Measurements from ENCODE around the gene TSC22D1. TPM values are rescaled to one million over a fixed set of nuclear protein-coding genes. Genes with fewer than 3 reads are reported as not detected.

The TSC22D1 gene
- total RNA-seq, 1 experiment from 2014 or later, result 79.2 TPM

- TF ChIP-seq CTCF (conservative IDR thresholded peaks at IDR 0.05) (no peak), EZH2 (IDR thresholded peaks at IDR 0.05; ENCODE audit: low read depth) (no peak)
- no peaks in the 10 kb centered on the region for H3K36me3 ChIP-seq (ENCODE audit: low read depth)
- no peaks in the 10 kb centered on the region for H4K20me1 ChIP-seq (ENCODE audit: insufficient read depth)
- no peak overlapping the region for H3K4me2 ChIP-seq
- H3K4me1 ChIP-seq (replicated peaks; ENCODE audit: insufficient read depth), result no peaks in the 10 kb centered on the region
- H3K9me2 ChIP-seq (ENCODE audit: insufficient read depth), result no peaks in the 10 kb centered on the region
- DNase-seq, result no peak
- no peak overlapping the region for H3K4me3 ChIP-seq
- H2AFZ ChIP-seq, result no peak overlapping the region
- intact Hi-C loops (cut with micrococcal nuclease; ENCODE audit: unreplicated experiment), result no loop called here
- BruUV-seq (replicated peaks), result no TSS peak
- no peak overlapping the region for H3K27ac ChIP-seq
- H3K27me3 ChIP-seq (ENCODE audit: insufficient read depth, low read depth), result no peaks in the 10 kb centered on the region
- ChIA-PET CTCF (no interaction called here), POLR2A (ENCODE audit: unreplicated experiment) (interaction anchor here (0.6 kb wide), 1 partner anchor 378 kb away, joined by 3 read pairs; no protein-coding TSS in a partner anchor)
- H3K9me3 ChIP-seq (ENCODE audit: insufficient read depth, low read depth), result no peaks in the 10 kb centered on the region
- no peaks in the 10 kb centered on the region; the same call in 1 of the 2 replicates for H3F3A ChIP-seq (ENCODE audit: insufficient read depth, low read depth)
- H3K79me2 ChIP-seq (ENCODE audit: low read depth), result no peaks in the 10 kb centered on the region
Measured at GRCh38 chr13:44423824-44424223, 152.3 kb downstream of the TSC22D1 start.

- H2AFZ ChIP-seq, result no peak overlapping the region
- POLR2A ChIA-PET (ENCODE audit: unreplicated experiment), result interaction anchor here (0.6 kb wide), 1 partner anchor 377 kb away, joined by 3 read pairs; no protein-coding TSS in a partner anchor
- H3K4me2 ChIP-seq, result no peak overlapping the region
- H3K27me3 ChIP-seq (ENCODE audit: insufficient read depth, low read depth), result no peaks in the 10 kb centered on the region
- H3K9me2 ChIP-seq (ENCODE audit: insufficient read depth), result no peaks in the 10 kb centered on the region
- no peaks in the 10 kb centered on the region for H3K36me3 ChIP-seq (ENCODE audit: low read depth)
- no TSS peak for BruUV-seq (replicated peaks)
- intact Hi-C loops (cut with micrococcal nuclease; ENCODE audit: unreplicated experiment), result no loop called here
- H3K79me2 ChIP-seq (ENCODE audit: low read depth), result no peaks in the 10 kb centered on the region
- no peak for DNase-seq
- no peak overlapping the region for H3K27ac ChIP-seq
- CTCF ChIA-PET, result no interaction called here
- TF ChIP-seq CTCF (conservative IDR thresholded peaks at IDR 0.05) (no peak), EZH2 (IDR thresholded peaks at IDR 0.05; ENCODE audit: low read depth) (no peak)
- H4K20me1 ChIP-seq (ENCODE audit: insufficient read depth), result no peaks in the 10 kb centered on the region
- H3K4me3 ChIP-seq, result no peak overlapping the region
- H3K4me1 ChIP-seq (replicated peaks; ENCODE audit: insufficient read depth), result no peaks in the 10 kb centered on the region
- no peaks in the 10 kb centered on the region for H3K9me3 ChIP-seq (ENCODE audit: insufficient read depth, low read depth)
- H3F3A ChIP-seq (ENCODE audit: insufficient read depth, low read depth), result no peaks in the 10 kb centered on the region; the same call in 1 of the 2 replicates
Measured at GRCh38 chr13:44422755-44423643, 153.1 kb downstream of the TSC22D1 start.

GRCh38 chr13:44421853-44422525 is 154.1 kb downstream of the TSC22D1 start:
- no peak for DNase-seq
- no TSS peak for BruUV-seq (replicated peaks)
- H3K27me3 ChIP-seq (ENCODE audit: insufficient read depth, low read depth), result no peaks in the 10 kb centered on the region
- ChIA-PET POLR2A (ENCODE audit: unreplicated experiment) (no interaction called here), CTCF (no interaction called here)
- no peaks in the 10 kb centered on the region for H3K9me2 ChIP-seq (ENCODE audit: insufficient read depth)
- H3K36me3 ChIP-seq (ENCODE audit: low read depth), result no peaks in the 10 kb centered on the region
- H3K4me2 ChIP-seq, result no peak overlapping the region
- H3K9me3 ChIP-seq (ENCODE audit: insufficient read depth, low read depth), result no peaks in the 10 kb centered on the region
- H3K27ac ChIP-seq, result no peak overlapping the region
- intact Hi-C loops (cut with micrococcal nuclease; ENCODE audit: unreplicated experiment), result no loop called here
- no peaks in the 10 kb centered on the region; the same call in 1 of the 2 replicates for H3F3A ChIP-seq (ENCODE audit: insufficient read depth, low read depth)
- TF ChIP-seq CTCF (conservative IDR thresholded peaks at IDR 0.05) (no peak), EZH2 (IDR thresholded peaks at IDR 0.05; ENCODE audit: low read depth) (no peak)
- H3K79me2 ChIP-seq (ENCODE audit: low read depth), result no peaks in the 10 kb centered on the region
- H3K4me3 ChIP-seq, result no peak overlapping the region
- no peaks in the 10 kb centered on the region for H3K4me1 ChIP-seq (replicated peaks; ENCODE audit: insufficient read depth)
- no peak overlapping the region for H2AFZ ChIP-seq
- H4K20me1 ChIP-seq (ENCODE audit: insufficient read depth), result no peaks in the 10 kb centered on the region

Measured in PC-9 (cell line).